SKM-1 treated with dmso at 0.1 percent for 144 hours (cell line): Measurements from ENCODE around the gene CADM3.
A peak's percentile ranks its signal among the peaks of the same experiment; 100 is the strongest.

Experiments used
- DNase-seq: peaks from one replicate; lab custom pipeline; 2025; ENCODE audit not compliant: unreplicated experiment; lab: John Stamatoyannopoulos, UW

Gene CADM3

GRCh38 chr1:159171254-159171687 is at the start of gene CADM3:
Gene CADM3, plus strand, starts transcription at chr1:159171615. Its CDS starts 151 bp downstream, at chr1:159171766.
- no peak for DNase-seq

- DNase-seq = no peak
These were observed 49.3 kb upstream of the CADM3 start for GRCh38 chr1:159122005-159122621.

GRCh38 chr1:159123587-159123986 is 47.8 kb upstream of the CADM3 start:
- no peak for DNase-seq

GRCh38 chr1:159132271-159132881 is 39.0 kb upstream of the CADM3 start:
- peak; percentile 69 for DNase-seq

- DNase-seq = no peak
These were observed 30.9 kb upstream of the CADM3 start for GRCh38 chr1:159140474-159140873.

- DNase-seq = no peak
These were observed 29.6 kb upstream of the CADM3 start for GRCh38 chr1:159141584-159142390.

- no peak for DNase-seq
These were observed 29.1 kb upstream of the CADM3 start for GRCh38 chr1:159142391-159142663.

GRCh38 chr1:159142726-159143510 is 28.5 kb upstream of the CADM3 start:
- DNase-seq = no peak

GRCh38 chr1:159144571-159144970 is 26.8 kb upstream of the CADM3 start:
- DNase-seq = no peak

- no peak for DNase-seq
These were observed 24.4 kb upstream of the CADM3 start for GRCh38 chr1:159146980-159147379.

- DNase-seq = no peak
These were observed 19.4 kb upstream of the CADM3 start for GRCh38 chr1:159152031-159152430.

- peak; percentile 88 for DNase-seq
These were observed 10.3 kb upstream of the CADM3 start for GRCh38 chr1:159161001-159161718.

- no peak for DNase-seq
These were observed 9.7 kb upstream of the CADM3 start for GRCh38 chr1:159161719-159162026.

GRCh38 chr1:159162516-159163265 is 8.7 kb upstream of the CADM3 start:
- DNase-seq = peak; percentile 80

- DNase-seq = no peak
These were observed 7.7 kb upstream of the CADM3 start for GRCh38 chr1:159163614-159164228.

- no peak for DNase-seq
These were observed 3.4 kb upstream of the CADM3 start for GRCh38 chr1:159168043-159168442.

- DNase-seq = no peak
These were observed 776 bp upstream of the CADM3 start for GRCh38 chr1:159170639-159171038.

- DNase-seq = no peak
These were observed 480 bp downstream of the CADM3 start for GRCh38 chr1:159171688-159172501.
